GM19025 (cell line): Measurements from ENCODE around the gene ASB15.
"Not testable (repeated sequence)": the region's sequence is repeated elsewhere in the genome, so short reads cannot be mapped to it uniquely, and the experiment has no call there.

Experiments
- ATAC-seq: cut with Tn5 transposase; IDR thresholded peaks from one replicate; pipeline ENCODE4 v1.9.1; 2021; ENCODE audit warnings: mild to moderate bottlenecking, low read depth, moderate library complexity; ENCODE audit not compliant: unreplicated experiment

ASB15 gene

GRCh38 chr7:123601530-123601929, at the start of gene ASB15:
Gene ASB15 (plus strand): TSS chr7:123601821. CDS start chr7:123614503, 12,682 bp downstream.
- ATAC-seq = no peak

GRCh38 chr7:123552134-123552533, 49.5 kb upstream of the ASB15 start:
- ATAC-seq = not testable (repeated sequence)

- no peak for ATAC-seq
These were observed 49.0 kb upstream of the ASB15 start for GRCh38 chr7:123552641-123553040.

DNA sequence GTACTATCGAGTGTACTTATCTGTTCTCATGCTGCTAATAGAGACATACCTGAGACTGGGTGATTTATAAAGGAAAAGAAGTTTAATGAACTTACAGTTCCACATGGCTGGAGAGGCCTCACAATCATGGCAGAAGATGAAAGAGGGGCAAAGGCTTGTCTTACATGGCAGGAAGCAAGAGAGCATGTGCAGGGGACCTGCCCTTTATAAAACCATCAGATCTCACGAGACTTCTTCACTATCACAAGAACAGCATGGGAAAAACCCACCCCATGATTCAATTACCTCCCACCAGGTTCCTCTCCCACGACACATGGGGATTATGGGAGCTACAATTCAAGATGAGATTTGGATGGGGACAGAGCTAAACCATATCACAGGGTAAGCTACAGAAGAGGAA, 48.5 kb upstream of the ASB15 start:
- no peak for ATAC-seq

- no peak for ATAC-seq
These were observed 46.1 kb upstream of the ASB15 start for GRCh38 chr7:123555484-123555883.

- no peak for ATAC-seq
These were observed 44.6 kb upstream of the ASB15 start for GRCh38 chr7:123557016-123557397.

DNA sequence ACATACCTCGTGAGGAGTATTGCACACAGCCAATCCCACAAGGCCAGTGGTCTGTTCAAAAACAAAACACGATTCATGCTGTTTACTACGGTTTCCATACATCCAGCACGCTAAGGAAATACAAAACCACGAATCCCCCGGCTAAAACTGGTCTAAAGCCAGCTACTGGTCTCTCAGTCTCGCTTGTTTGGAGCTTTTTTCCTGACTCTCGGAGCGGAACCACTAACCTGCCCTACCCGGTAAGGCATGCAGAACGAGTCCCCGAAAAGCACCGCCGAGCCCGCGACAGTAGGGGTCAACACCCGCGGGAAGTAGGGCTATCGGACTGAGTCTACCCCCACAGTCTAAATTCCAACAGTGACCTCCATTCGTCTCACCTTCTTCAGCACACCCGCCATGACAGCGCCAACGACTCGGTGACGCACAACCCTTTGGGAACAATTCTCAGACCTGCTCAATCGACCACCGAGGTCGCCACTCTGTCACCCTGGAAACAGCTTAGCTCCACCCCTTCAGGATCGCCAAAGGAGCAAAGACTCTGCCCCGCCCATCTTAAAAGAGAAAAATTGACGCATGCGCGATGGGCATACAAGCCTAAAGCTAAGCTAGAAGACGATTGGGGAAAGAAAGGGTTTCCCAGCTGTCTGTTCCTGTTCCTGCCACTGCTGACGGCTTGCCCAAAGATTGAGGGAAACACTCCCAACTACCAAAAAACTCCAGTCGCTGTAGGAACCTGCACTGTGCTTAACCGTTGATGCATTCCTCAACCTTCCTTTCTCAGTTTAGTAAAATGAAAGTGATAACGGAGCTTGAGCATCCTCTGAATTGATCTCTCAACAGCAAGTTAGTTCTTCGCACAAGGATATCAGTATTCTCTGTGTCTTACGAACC, 44.0 kb upstream of the ASB15 start, which contains the start of gene NDUFA5:
TSS of gene NDUFA5 (minus strand) at position 421 of the 891 bp plus-strand sequence. CDS start at position 398, 23 bp downstream.
- peak; percentile 93 for ATAC-seq

- ATAC-seq = no peak
These were observed 43.2 kb upstream of the ASB15 start for GRCh38 chr7:123558289-123558874.

DNA sequence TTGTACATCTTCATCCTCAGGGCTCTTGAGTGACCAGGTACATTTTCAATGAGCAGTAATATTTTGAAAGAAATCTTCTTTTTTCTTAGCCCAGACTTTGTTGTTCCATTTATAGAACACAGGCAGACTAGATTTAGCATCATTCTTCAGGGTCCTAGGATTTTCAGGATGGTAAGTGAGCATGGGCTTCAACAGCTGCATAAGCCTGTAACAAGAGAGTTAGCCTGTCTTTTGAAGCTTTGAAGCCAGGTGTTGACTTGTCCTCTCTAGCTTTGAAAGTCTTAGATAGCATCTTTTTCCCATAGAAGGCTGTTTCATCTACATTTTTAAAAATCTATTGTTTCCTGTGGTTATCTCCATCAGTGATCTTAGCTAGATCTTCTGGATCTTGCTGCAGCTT, 39.5 kb upstream of the ASB15 start:
- no peak for ATAC-seq

DNA sequence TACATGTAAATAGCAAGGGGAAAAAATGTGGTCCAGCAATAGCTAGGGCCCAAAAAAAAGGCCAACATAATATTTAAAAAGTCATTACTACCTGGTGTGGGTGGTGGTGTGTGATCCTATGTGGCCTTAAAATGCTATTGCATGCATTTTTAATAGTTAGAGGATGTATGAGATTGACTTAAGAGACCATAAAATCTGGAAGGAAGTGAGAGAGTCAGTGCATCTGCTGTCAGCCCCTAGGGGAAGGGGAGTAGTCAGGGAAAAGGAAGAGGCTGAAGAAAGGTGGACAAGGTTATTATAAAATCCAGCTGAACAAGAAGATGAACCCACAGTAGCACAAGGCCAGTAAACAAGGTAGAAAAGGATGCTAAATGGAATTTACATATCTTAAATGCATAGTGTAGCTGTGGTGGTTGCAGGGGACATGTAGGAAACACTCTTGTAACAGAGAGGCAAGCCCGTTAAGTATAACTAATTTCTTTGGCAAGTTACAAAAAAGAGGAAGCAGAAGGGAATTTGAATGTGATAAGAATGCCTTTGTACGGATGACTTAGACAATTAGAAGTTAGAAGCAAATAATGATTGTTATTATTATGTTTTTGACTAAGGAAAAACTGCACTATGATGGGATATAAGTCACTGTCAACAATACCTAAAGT, 32.1 kb upstream of the ASB15 start:
- ATAC-seq = no peak

DNA sequence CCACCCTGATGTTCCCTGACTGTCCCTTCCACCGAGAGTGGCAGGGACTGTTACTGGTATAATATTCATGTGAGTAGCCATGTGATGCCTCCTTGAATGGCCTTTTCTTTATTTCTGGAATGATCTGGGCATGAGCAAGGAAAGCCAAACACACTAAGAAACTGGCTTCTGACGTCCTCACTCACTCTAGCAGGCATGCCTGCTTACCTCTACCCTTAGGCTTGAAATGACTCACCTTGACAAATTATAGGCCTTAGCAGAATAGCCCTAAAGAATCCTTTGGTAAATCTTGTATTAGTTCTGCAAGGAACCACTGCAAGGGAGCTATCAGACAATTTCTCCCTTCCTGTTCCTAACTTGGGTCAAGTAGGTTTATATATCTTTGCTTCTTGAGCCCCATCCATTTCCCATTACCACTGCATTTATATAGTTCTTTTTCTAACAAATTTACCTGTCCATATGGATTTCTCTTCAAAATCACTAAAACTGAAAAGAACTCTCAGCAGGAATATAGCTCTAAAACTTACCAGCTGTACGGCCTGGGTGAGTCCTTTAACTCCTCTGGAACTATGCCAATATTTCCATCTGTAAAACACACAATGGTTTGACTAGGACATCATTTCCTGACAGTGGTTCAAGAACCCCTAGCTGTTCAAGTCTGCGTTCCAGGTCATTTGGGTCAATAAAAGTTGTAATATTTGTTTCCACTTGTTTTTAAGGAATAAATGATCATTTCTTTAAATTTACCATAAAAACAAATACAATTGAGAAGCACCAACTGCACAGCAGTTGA, 31.0 kb upstream of the ASB15 start:
- no peak for ATAC-seq

DNA sequence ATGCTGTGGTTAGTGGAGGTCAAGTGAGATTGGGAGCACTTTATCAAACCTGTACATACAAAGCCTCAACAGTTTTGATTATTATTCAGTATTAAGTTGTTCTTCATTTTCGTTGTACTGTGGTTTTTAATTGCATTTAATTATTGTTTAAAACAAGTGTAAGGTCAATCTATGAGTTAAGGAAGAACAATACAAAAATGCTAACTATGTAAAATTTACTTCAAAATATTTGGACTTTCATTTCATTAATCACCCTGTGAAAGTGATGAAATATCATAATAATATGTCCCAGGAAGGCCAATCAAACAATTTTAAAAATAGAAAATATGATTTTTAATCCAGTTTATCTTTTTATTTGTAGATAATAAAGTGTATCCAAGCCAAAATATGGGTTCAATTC, 30.4 kb upstream of the ASB15 start:
- no peak for ATAC-seq

DNA sequence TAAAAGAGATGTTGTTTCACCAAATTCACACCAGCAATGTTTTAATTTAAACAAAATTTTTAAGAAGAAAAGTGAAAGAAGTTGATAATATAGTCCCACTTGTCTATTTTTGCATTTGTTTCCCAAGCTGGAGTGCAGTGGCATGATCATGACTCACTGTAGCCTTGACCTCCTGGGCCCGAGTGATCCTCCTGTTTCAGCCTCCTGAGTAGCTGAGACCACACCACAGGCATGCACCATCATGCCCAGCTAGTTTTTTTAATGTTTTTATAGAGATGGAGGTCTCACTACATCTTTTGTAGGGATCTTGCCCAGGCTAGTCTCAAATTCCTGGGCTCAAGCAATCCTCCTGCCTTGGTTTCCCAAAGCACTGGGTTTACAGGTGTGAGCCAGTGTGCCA, 29.9 kb upstream of the ASB15 start:
- ATAC-seq = no peak

DNA sequence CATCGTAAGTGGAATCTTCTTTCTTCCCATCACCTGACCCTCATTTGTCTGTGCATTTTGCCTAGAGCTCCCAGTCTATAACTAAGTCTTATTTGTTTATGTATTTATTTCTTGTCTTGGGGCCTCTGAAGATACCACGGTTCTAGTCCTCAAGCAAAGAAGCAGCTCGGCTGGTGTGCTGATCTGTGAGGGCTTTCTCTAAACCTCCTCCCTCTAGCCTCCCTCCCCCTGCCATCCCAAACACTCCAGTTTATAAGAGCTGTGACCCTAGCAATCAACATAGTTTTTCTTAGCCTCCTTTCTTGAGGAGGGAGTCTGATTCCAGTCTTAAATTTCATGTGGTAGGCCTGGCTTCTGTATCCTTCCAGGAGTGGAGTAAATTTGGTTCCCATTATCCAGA, 28.3 kb upstream of the ASB15 start:
- no peak for ATAC-seq

- no peak for ATAC-seq
These were observed 27.6 kb upstream of the ASB15 start for GRCh38 chr7:123573896-123574467.

- no peak for ATAC-seq
These were observed 22.2 kb upstream of the ASB15 start for GRCh38 chr7:123579416-123579815.

- peak; percentile 73 for ATAC-seq
These were observed 21.0 kb upstream of the ASB15 start for GRCh38 chr7:123580406-123581161.

- peak; percentile 7 for ATAC-seq
These were observed 20.5 kb upstream of the ASB15 start for GRCh38 chr7:123581162-123581459.

DNA sequence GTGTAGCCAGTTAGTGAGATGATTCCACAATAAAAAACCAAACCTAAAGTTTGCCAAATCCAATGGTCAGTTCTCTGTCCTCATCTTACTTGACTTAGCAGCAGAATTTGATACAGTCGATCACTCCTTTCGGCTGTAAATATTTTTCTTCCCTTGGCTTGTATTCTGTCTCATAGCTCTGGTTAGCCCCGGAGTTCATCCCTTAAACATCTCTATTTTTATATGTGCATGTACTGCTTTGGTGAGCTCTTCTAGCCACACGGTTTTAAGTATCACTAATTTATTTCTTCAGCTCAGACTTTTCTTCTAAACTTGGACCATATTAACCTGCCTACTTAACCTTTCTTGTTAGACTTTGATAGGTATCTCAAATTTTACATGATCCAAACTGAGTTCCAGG, 17.8 kb upstream of the ASB15 start:
- ATAC-seq = no peak

DNA sequence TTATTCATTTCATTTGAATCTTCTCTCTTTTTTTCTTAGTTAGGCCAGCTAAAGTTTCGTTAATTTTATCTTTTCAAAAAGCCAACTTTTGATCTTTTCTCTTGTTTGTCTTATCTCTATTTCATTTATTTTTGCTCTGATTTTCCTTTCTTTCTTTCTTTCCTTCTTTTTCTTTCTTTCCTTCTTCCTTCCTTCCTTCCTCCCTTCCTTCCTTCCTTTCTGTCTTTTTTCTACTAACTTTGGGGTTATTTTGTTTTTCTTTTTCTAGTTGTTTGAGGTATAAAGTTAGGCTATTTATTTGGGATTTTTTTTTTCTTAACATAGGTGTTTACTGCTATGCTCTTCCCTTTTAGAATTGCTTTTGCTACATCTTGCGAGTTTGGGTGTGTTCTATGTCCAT, 13.2 kb upstream of the ASB15 start:
- no peak for ATAC-seq
